ENCODE data around the gene ZNF460. TPM values are rescaled to one million over a fixed set of nuclear protein-coding genes. Genes with fewer than 3 reads are reported as not detected.
"Not testable (repeated sequence)": the region's sequence is repeated elsewhere in the genome, so short reads cannot be mapped to it uniquely, and the experiment has no call there.

The ZNF460 gene
- total and polyA plus RNA-seq, 3 donors from 2014 or later: 5.0 to 65.9 (median 59.5) TPM

DNA sequence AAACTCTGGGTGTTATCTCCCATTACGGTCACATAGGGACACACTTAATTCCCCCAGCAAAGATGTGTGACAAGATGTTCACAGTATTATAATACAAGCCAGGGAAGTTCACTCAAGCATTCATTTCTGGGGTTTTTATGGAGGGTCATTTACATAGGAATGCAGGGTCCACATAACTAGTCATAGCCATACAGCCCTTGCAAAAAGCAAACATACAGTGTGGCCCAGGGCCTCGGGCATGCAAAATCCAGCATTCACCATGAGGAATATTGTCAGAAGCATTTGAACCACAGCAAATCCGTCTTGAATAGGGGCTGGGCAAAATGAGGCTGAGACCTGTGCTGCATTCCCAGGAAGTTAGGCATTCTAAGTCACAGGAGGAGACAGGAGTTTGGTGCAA, 13.0 kb upstream of the ZNF460 start:
- no peak overlapping the region for H3K4me3 ChIP-seq
- no peak for DNase-seq
- intact Hi-C loops (cut with DNase I; ENCODE audit: low total_unique reads): no loop called here
- no peaks in the 10 kb centered on the region for H3K9me3 ChIP-seq
- H3K4me1 ChIP-seq: no peaks in the 10 kb centered on the region
- no peaks in the 10 kb centered on the region for H3K27me3 ChIP-seq
- H3K36me3 ChIP-seq (ENCODE audit: low read depth, missing control alignments): no peaks in the 10 kb centered on the region
- TF ChIP-seq POLR2A (IDR thresholded peaks at IDR 0.05): no peak
- TF ChIP-seq, protein P1, sequence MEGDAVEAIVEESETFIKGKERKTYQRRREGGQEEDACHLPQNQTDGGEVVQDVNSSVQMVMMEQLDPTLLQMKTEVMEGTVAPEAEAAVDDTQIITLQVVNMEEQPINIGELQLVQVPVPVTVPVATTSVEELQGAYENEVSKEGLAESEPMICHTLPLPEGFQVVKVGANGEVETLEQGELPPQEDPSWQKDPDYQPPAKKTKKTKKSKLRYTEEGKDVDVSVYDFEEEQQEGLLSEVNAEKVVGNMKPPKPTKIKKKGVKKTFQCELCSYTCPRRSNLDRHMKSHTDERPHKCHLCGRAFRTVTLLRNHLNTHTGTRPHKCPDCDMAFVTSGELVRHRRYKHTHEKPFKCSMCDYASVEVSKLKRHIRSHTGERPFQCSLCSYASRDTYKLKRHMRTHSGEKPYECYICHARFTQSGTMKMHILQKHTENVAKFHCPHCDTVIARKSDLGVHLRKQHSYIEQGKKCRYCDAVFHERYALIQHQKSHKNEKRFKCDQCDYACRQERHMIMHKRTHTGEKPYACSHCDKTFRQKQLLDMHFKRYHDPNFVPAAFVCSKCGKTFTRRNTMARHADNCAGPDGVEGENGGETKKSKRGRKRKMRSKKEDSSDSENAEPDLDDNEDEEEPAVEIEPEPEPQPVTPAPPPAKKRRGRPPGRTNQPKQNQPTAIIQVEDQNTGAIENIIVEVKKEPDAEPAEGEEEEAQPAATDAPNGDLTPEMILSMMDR (IDR thresholded peaks at IDR 0.05): no peak
- WGBS, 2 donors: 78 to 82% methylated on average over 3 of the region's 3 CpGs
- no peak overlapping the region for H3K27ac ChIP-seq

GRCh38 chr19:57269515-57270250, 10.6 kb upstream of the ZNF460 start:
- TF ChIP-seq, protein P1 (IDR thresholded peaks at IDR 0.05): no peak
- H3K36me3 ChIP-seq (ENCODE audit: low read depth, missing control alignments): no peaks in the 10 kb centered on the region
- intact Hi-C loops (cut with DNase I; ENCODE audit: low total_unique reads): no loop called here

DNA sequence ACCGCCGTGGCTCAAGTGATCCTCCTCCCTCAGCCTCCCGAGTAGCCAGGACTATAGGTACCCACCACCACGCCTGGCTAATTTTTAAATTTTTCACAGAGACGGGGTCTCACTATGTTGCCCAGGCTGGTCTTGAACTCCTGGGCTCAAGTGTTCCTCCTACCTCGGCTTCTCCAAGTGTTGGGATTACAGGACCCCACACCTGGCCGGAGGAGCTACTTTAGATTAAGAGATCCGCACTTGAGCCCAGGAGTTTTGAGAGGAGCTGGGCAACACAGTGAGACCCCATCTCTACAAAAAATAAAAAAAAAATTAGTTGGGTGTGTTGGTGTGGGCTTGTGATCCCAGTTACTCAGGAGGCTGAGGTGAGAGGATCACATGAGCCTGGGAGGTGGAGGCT, 9.0 kb upstream of the ZNF460 start:
- Histone ChIP-seq H3K27me3 (no peaks in the 10 kb centered on the region), H3K9me3 (no peaks in the 10 kb centered on the region), H3K36me3 (ENCODE audit: low read depth, missing control alignments) (no peaks in the 10 kb centered on the region), H3K27ac (no peak overlapping the region), H3K4me1 (no peaks in the 10 kb centered on the region), H3K4me3 (no peak overlapping the region)
- DNase-seq: no peak
- intact Hi-C loops (cut with DNase I; ENCODE audit: low total_unique reads): no loop called here
- 95 to 98% methylated on average over 8 of the region's 8 CpGs for WGBS, 2 donors
- TF ChIP-seq POLR2A (IDR thresholded peaks at IDR 0.05): no peak
- TF ChIP-seq, protein P1 (IDR thresholded peaks at IDR 0.05): no peak

More at GRCh38 chr19:57269515-57270250, 10.6 kb upstream of the ZNF460 start:
- WGBS, 2 donors: 84 to 85% methylated on average over 4 of the region's 4 CpGs
- H3K4me1 ChIP-seq: no peaks in the 10 kb centered on the region
- H3K27ac ChIP-seq: no peak overlapping the region
- no peaks in the 10 kb centered on the region for H3K27me3 ChIP-seq
- no peaks in the 10 kb centered on the region for H3K9me3 ChIP-seq
- no peak for DNase-seq
- H3K4me3 ChIP-seq: no peak overlapping the region

GRCh38 chr19:57273014-57273413, 7.3 kb upstream of the ZNF460 start:
- H3K4me3 ChIP-seq: no peak overlapping the region
- H3K4me1 ChIP-seq: no peaks in the 10 kb centered on the region
- no peaks in the 10 kb centered on the region for H3K9me3 ChIP-seq
- no peaks in the 10 kb centered on the region for H3K36me3 ChIP-seq (ENCODE audit: low read depth, missing control alignments)
- 25 to 92% methylated on average over 1 of the region's 1 CpG for WGBS, 2 donors
- no peak for DNase-seq
- H3K27ac ChIP-seq: no peak overlapping the region
- no peak for TF ChIP-seq POLR2A (IDR thresholded peaks at IDR 0.05)
- TF ChIP-seq, protein P1 (IDR thresholded peaks at IDR 0.05): no peak
- intact Hi-C loops (cut with DNase I; ENCODE audit: low total_unique reads): no loop called here
- no peaks in the 10 kb centered on the region for H3K27me3 ChIP-seq

DNA sequence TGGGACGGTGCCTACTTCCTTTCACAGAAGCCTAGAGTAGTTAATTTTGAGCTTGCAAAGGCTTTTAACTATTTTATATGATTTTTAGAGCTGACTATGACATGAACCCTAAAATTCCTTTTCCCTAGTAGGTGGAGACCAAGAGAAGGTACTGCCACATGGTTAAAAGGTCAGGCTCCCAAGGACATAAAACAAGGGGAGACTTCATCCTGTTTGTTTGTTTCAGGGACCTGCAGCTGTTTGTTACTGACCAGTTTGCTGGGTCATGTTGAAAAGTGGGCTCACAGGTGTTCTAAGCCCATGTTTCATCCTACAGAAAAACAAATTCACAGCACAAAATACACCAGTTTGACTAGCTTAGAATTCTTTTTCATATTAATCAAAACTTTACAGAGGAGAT, 3.9 kb upstream of the ZNF460 start:
- no peaks in the 10 kb centered on the region for H3K36me3 ChIP-seq (ENCODE audit: low read depth, missing control alignments)
- H3K27ac ChIP-seq: no peak overlapping the region
- intact Hi-C loops (cut with DNase I; ENCODE audit: low total_unique reads): no loop called here
- no peak for DNase-seq
- H3K9me3 ChIP-seq: no peaks in the 10 kb centered on the region
- 48 to 62% methylated on average over 1 of the region's 1 CpG for WGBS, 2 donors
- H3K4me1 ChIP-seq: peaks cover under 1% of the 10 kb centered on the region
- H3K27me3 ChIP-seq: no peaks in the 10 kb centered on the region
- no peak overlapping the region for H3K4me3 ChIP-seq
- TF ChIP-seq, protein P1 (IDR thresholded peaks at IDR 0.05): no peak
- no peak for TF ChIP-seq POLR2A (IDR thresholded peaks at IDR 0.05)

DNA sequence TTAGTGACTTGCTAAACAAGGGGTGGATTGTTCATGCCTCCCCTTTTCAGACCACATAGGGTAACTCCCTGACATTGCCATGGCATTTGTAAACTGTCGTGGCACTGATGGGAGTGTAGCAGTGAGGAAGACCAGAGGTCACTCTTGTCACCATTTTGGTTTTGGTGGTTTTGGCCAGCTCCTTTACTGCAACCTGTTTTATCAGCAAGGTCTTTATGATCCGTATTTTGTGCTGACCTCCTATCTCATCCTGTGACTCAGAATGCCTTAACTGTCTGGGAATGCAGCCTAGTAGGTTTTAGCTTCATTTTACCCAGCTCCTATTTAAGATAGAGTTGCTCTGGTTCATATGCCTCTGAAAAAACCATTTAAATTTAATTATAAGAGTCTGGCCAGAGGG, 1.8 kb upstream of the ZNF460 start:
- H3K4me3 ChIP-seq; DNase-seq; H3K27ac ChIP-seq; H3K9me3 ChIP-seq; intact Hi-C loops (cut with DNase I; ENCODE audit: low total_unique reads); H3K36me3 ChIP-seq (ENCODE audit: low read depth, missing control alignments); H3K27me3 ChIP-seq: not testable (repeated sequence)
- WGBS, 2 donors: 56 to 76% methylated on average over 2 of the region's 2 CpGs
- H3K4me1 ChIP-seq: peaks cover 16% of the 10 kb centered on the region
